RWPE1 (cell line): Measurements from ENCODE around the gene RNF151.
A peak's percentile ranks its signal among the peaks of the same experiment; 100 is the strongest.

Source experiments
- CTCF ChIA-PET: fragments of 350-600 bp; sonication (Branson Sonifier 250); formaldehyde crosslinking; extraction: SDS; loops from one replicate; lab custom pipeline; 2021; lab: Yijun Ruan, JAX
- POLR2A ChIA-PET: fragments of 400-600 bp; formaldehyde crosslinking; extraction: SDS; loops from one replicate; lab custom pipeline; 2020; ENCODE audit warnings: antibody characterized with exemption; ENCODE audit not compliant: low non-redundant PET; lab: Yijun Ruan, JAX
- DNase-seq: peaks from one replicate; pipeline ENCODE4 v3.0.0; 2012; ENCODE audit warnings: low spot score
- H3K27ac ChIP-seq: fragments of 450-650 bp; 2 replicates; pipeline ENCODE4 v1.5.1; 2017
- CTCF ChIP-seq: fragments of 450-650 bp; conservative IDR thresholded peaks from 2 replicates; pipeline ENCODE4 v1.5.1; 2017; ENCODE audit warnings: low read depth, mild to moderate bottlenecking

The RNF151 gene

GRCh38 chr16:1982013-1982433, 15.4 kb downstream of the RNF151 start:
- DNase-seq: no peak
- POLR2A ChIA-PET: no interaction called here
- no peak for TF ChIP-seq CTCF
- H3K27ac ChIP-seq: peak overlapping the region; percentile 49
- CTCF ChIA-PET: interaction anchor here (0.7 kb wide), 1 partner anchor 21 kb away, joined by 3 read pairs; no protein-coding TSS in a partner anchor

GRCh38 chr16:1982991-1983543, 16.4 kb downstream of the RNF151 start:
- H3K27ac ChIP-seq: peak overlapping the region; percentile 73
- ChIA-PET CTCF (interaction anchor here (0.7 kb wide), 1 partner anchor 20 kb away, joined by 3 read pairs; no protein-coding TSS in a partner anchor), POLR2A (no interaction called here)
- TF ChIP-seq CTCF: no peak
- no peak for DNase-seq

GRCh38 chr16:1983544-1984346, 17.1 kb downstream of the RNF151 start, which contains the start of gene GFER:
Gene GFER, plus strand, starts transcription at chr16:1984193. Its CDS starts 26 bp downstream, at chr16:1984219.
- TF ChIP-seq CTCF: peak; percentile 40
- ChIA-PET POLR2A (interaction anchor here (0.6 to 0.7 kb wide), 2 partner anchors 18 to 57 kb away, joined by 3 read pairs; no protein-coding TSS in a partner anchor), CTCF (interaction anchor here (0.6 to 1.6 kb wide), 3 partner anchors 39 to 1201 kb away, joined by 3 to 4 read pairs (median 3); no protein-coding TSS in a partner anchor)
- peak within 1 kb of the TSS; percentile 73 for H3K27ac ChIP-seq
- peak; percentile 93 for DNase-seq

- H3K27ac ChIP-seq: peak overlapping the region; percentile 73
- DNase-seq: no peak
- CTCF ChIA-PET: interaction anchor here (0.6 to 1.6 kb wide), 3 partner anchors 8 to 228 kb away, joined by 3 to 4 read pairs (median 3); no protein-coding TSS in a partner anchor
- no peak for TF ChIP-seq CTCF
- POLR2A ChIA-PET: interaction anchor here (0.6 to 0.7 kb wide), 3 partner anchors 19 to 221 kb away, joined by 3 read pairs; no protein-coding TSS in a partner anchor
These were observed 17.9 kb downstream of the RNF151 start for GRCh38 chr16:1984347-1985225.

- ChIA-PET CTCF (interaction anchor here (0.6 to 1.6 kb wide), 2 partner anchors 37 to 155 kb away, joined by 3 to 4 read pairs; no protein-coding TSS in a partner anchor), POLR2A (interaction anchor here (0.6 to 0.7 kb wide), 2 partner anchors 23 to 220 kb away, joined by 3 read pairs; no protein-coding TSS in a partner anchor)
- no peak for DNase-seq
- H3K27ac ChIP-seq: peak overlapping the region; percentile 73
- TF ChIP-seq CTCF: no peak
These were observed 19.0 kb downstream of the RNF151 start for GRCh38 chr16:1985466-1986150.
